Raji (cell line): Measurements from ENCODE around the gene TRABD.

Source experiments
- POLR2A ChIP-seq: IDR thresholded peaks from 2 replicates; pipeline ENCODE4 v1.6.1; 2011; ENCODE audit warnings: low read depth, low read length, control low read depth; ENCODE audit not compliant: insufficient read depth

TRABD gene

DNA sequence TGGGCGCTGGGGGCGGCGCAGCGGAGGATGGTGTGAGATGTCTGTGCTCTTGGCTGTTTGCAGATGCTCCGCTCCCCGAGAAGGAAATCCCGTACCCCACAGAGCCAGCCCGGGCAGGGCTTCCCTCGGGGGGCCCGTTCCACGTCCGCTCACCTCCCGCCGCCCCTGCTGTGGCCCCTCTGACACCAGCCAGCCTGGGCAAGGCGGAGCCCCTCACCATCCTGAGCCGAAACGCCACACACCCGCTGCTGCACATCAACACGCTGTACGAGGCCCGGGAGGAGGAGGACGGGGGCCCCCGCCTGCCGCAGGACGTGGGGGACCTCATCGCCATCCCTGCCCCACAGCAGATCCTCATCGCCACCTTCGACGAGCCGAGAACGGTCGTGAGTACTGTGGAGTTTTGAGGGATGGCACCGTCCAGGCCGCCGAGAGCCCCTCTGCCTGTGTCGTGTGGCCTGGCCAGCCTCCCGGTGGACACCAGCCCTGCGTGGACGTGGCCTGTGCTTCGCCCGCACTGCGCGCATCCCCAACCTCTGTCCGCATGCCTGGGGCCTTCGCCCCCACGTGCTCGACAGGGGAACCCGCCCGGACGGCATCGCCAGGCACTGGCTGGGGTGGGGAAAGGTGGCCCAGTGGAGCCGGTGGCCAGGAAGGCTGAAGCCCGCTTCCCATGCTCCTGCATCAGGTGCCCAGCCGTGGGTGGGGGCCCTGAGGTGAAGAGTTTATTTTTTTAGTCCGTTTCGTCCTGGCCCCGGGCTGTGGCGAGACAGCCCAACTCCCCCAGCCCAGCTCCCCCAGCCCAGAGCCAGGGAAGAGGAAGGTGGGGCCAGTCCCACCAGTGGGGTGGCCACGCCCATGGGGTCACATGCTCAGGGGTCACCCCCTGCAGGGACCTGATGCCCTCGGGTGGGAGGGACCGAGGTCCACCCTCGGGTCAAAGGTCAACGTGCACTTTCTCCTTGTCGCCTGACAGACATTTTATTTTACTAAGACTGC is 6.5 kb upstream of the TRABD start:
- TF ChIP-seq POLR2A = no peak

DNA sequence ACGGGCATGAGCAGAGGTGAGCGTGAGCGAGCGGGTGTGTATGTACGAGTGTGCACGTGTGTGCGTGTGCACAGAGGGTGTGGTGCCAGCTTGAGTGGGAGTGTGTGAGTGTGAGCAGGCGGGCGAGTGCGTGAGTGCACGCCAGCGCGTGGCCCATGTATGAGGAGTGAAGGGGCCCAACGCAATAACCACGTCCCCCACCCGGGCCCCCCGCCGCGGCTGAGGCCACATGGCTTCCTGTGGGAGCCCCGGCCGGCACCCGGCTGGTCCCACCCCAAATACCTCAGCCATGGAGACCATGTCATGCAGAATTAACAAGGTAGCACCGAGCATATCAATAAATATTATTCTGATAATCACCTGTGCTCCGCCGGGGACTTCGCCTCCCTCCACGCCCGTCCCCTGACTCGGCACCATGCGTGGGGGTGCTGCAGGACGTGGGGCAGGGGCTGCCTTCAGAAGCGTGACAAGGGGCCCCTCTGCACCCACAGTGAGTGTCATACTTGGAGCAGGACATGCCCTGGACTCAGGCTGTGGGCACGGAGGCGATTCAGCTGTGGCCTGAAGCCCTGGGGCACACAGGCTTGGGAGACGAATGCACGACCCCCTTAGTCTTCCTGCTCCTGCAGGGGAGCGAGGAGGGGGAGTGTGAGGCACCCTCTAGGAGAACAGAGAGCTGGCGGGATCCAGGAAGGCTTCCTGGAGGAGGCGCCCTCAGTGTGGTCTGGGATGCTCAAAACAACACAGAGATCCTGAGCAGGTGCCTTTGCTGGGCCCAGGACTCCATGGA is 5.6 kb upstream of the TRABD start:
- no peak for TF ChIP-seq POLR2A

DNA sequence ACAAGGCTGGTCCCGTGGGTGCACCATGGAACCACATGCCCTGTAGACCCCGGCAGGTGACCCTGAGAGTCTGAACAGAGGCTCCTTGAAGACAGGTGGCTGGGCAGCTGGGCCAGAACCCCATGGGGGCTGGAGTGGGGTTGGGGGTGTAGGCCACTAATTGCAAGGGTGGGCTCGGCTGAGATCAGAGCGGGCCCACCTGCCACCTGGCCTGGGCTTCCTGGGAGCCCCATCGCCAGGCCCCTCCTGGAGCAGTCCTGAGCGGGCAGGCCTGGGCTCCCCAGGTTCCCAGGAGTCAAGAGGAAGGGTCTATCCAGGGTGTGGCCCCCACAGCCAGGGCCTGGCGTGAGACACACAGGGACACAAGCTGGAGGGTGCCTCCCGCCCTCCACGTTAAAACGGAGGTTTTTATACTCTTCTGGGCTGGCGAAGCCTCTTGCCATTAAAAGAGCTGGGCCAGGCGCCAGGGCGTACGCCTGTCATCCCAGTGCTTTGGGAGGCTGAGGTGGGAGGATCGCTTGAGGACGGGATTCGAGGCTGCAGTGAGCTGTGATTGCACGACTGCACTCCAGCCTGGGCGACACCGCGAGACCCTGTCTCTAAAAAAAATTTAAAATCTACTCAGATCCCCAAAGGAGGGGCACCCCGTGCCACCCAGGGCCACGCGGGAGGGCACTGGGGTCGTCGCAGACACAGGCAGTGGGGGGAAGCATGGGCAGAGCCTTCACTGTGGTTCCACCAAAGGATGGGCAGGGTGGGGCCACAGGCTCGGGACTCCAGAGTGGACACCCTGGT is 4.8 kb upstream of the TRABD start:
- TF ChIP-seq POLR2A = no peak

DNA sequence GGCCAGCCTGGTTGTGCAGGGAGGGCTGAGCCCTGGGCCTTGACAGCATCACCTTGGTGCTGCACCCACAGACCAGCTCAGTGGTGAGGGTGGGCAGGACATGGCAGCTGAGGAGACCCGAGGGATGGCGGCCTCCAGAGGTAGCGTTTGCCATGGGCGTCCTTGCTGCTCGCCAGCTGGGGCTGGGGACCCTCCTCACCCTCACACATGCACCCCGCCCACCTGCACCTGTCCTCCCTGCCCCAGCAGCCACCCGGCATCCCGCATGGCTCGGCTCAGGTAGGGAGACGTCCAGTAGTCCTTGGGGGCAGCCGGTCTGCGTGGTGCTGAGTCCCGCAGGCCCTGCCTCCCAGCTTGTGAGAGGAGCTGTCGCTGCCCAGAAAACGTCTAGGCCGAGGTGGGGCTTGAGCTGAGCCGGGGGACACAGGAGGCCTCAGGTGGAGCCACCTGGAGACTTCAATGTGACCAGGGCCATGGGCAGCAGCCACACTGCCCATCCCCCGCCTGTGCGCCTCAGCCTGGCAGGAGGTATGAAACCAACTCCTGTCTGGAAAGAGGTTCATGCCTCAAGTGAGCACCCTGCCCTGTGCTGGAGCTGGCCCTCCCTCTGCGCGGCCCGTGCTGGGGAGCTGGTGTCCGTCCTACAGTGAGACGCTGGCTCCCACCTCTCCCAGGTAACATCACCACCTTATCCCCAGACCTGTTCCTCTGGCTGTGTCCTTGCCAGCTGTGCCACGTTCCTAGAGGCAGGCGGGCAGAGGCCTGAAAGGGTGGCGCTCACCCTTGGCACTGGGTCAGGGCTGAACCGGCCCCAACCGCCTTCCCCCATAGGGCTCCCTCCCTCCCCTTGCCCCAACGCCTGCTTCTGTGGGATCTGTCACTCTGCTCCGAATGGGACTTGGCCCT is 3.3 kb upstream of the TRABD start:
- TF ChIP-seq POLR2A = no peak

DNA sequence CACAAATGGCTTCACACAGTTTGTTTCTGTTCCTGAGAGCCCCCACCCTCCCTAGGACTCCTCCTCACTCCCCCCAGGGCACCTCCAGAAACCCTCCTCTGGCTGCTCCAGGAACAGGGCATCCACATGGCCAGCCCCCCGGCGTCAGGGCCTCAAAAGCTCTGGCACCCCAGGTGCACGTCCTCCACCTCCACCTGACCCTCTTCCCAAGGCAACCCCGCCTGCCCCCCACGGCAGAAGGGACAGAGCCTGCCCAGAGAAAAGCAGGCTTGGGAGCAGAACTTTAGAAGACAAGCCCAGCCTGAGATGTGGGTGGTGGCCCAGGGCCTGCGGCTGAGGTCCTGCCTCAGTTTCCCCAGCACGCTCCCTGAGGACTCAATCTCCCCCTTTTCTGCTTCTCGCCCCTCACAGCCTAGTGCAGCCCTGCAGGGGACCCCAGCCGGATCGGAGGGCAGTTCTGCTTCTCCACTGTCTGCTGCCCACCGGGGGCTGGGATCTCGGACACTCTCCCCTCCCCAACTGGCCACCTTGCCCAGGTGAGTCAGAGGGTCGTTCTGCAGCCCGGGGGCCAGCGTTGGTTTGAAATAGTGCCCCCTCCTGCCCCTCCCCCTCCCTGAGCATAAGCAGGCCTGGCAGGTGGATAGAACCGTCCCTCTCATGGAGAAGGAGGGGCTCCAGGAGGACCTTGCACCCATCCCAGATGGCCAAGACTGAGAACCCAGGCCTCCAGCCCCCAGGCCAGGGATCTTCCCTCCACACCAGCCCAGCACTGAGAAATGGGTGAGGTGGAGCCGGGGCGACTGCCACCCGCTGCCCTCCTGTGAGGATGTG is 2.4 kb upstream of the TRABD start:
- TF ChIP-seq POLR2A = no peak

DNA sequence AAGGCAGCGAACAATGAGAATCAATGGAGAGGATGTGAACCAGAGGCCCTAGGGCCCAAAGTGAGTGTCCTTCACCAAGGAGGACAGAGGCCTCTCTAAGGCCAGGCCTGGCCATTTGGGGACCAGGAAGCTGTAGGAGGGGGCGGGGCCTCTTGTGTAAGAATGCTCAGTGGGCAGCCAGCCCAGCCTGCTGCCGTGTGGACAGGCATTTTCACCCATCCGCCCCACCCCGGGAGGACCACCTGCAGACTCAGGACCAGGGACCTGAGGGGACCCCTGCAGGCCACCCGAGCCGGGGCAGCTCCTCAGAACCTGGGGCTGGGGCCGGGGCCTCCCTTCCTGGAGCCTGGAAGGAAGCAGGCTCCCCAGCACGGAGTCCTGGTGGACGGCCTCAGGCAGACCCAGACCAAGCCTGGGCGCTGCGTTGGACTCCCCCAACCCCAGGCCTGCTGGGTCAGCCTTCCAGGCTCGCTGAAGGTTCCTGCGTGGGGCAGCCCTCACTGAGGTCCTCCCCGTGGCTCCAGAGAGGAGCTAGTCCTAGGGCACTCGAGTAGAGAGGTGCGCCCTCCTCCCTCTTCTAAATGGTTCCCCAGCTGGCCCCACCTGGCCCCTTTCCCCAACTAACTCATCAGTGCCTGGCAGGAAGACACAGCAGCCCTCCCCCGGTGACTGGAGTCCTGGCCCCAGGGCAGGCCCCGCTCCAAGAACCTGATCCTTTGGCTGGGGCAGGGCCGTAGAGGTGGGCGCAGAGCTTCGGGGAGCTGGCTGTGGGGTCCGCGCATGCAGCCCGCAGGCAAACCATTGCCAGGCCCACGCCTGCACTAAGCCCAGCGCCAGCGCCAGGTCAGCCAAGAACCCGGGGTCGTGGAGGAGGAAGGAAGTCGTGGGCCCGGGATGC is 1.5 kb upstream of the TRABD start:
- no peak for TF ChIP-seq POLR2A

DNA sequence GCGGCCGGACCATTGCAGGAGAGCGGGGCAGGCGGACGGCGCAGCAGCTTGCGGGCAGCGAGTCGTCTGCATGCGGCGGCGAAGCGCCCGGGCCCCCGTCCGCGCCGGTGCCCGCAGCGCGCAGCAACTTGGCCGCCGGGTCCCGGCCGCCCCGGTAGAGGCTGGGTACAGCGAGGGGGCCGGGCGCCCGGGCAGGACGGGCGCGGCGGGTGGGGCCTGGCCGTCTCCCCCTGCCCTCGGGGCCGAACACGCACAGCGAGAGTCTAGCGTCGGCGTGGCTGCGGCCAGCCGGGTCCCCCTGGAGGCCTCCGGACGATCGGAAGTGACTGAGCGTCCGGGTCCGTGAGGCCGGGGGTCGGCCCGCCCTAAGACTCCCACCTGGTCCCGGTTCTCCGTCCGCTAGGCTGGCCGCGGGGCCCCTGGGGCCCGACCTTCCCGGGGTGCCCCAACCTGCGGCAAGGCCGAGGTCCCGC is 775 bp upstream of the TRABD start:
- no peak for TF ChIP-seq POLR2A

DNA sequence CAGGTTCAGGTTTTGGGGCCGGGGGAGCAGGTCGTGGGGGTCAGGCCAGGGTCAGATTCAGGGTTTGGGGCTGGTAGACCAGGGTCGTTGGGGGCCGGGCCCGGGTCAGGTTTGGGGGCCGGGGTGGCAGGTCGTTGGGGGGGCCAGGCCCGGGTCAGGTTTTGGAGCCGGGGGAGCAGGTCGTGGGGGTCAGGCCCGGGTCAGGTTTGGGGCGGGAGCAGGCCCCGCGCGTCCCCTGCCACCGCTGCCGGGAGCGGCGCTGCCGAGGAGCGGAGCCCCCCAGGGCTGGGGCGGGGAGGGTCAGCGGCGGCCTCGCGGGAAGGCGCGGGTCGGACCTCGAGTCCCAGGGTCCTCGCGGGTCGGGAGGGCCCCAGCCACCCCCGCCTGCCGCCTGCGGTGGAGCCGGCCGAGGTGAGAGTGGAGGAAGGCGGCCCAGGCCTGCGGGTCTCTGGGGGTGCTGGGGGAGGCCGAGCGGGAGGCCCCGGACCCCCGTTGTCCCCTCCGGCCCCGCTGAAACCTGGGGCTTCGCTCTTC is 535 bp downstream of the TRABD start:
- TF ChIP-seq POLR2A = no peak

DNA sequence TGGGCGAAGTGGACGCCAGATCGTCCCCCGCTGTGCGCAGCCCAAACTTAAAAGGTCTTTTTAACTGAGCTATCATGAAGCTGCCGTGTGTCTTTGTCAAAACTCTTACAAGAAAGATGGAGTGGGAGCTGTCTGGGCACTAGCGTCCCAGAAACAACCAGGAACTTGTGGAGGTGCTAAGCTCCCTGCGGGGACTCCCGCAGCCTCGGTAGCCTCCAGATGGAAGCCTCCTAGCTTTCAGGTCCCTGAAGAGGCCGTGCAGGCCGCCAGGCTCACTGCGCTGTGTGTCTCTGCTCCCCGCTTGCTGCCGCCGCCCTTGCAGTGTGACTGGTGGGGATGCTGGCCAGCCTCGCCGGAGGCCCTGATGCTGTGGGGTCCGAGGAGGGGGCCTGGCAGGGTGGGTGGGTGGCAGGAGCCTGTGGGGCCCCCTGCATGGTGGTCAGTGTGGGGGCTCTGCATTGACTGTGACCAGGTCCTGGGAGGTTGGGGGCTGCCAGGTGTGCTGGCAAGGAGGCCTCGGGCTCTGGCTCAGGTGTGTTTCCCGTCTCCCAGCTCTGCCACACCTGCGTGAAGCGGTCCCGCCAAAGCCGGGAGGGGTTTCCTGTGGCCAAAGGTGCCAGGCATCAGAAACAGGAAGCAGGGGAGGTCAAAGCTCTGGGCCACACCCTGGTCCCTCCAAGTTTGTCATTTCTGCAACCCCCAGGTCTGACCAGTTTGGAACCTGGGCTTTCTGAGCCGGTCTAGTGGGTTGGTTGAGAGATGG is 1.2 kb downstream of the TRABD start:
- TF ChIP-seq POLR2A = no peak; the same call in 1 of the 2 replicates

DNA sequence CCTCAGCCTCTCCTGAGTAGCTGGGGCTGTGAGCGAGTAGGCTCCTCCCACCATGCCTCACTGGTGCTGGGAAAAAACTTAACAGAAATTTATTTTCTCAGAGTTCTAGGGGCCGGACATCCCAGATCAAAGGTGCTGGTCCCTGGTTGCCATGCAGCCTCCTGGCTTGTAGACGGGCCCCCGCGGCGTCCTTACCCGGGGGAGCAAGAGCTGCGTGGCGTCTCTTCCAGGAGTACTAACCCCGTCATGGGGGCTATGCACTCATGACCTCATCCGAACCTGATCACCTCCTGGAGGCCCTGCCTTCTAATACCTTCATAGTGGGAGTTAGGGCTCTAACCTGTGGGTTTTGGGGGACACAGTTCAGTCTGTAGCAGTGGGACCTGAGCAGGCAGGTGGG is 2.6 kb downstream of the TRABD start:
- no peak for TF ChIP-seq POLR2A

DNA sequence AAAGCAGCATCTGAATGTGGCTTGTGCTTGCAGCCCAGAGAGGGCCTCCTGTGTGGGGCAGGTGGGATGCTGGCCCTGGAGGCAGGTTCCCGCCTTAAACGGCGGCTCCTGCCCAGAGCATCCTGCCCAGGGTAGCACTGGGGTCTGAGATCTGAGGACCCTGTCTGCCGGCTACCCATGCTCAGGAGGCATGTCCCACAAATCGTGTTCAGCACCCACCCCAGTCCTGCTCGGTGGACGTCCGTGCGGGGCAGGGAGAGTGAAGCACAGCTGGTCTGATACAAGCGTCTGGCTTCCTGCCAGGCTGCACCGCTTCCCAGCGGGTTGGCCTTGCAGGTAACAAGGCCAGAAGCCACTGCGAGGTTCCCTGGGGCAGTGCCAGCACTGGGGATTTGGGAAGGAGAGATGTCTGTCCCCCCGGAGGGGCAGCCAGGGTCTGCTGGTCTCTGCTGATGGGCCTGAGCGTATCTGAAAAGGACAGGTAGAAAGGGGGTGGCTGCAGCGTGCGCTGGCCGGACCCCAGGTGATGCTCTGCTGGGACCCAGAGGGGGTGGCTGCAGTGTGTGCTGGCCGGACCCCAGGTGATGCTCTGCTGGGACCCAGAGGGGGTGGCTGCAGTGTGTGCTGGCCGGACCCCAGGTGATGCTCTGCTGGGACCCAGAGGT is 3.6 kb downstream of the TRABD start:
- TF ChIP-seq POLR2A = no peak

DNA sequence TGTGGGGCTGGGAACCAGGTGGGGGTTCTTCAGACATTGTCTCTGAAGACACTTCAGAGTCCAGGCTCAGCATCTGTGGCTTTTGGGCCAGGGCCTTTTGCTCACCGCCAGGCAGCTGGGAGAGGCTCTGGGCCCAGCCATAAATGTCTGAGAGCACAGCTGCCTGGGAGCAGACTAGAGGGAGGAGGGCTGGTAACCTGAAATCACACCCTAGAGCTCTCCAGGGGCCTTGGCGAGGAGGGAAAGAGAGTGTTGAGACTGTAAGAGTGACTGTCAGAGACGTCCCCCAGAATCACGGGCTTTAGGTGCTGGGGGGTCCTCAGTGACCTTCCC is 4.1 kb downstream of the TRABD start:
- TF ChIP-seq POLR2A = no peak
